GM18858 (cell line): ENCODE results near the gene OR2A5.
"Not testable (repeated sequence)": the region's sequence is repeated elsewhere in the genome, so short reads cannot be mapped to it uniquely, and the experiment has no call there.

Experiments
- ATAC-seq: cut with Tn5 transposase; IDR thresholded peaks from one replicate; pipeline ENCODE4 v1.9.1; 2021; ENCODE audit not compliant: unreplicated experiment

OR2A5 gene, protein sequence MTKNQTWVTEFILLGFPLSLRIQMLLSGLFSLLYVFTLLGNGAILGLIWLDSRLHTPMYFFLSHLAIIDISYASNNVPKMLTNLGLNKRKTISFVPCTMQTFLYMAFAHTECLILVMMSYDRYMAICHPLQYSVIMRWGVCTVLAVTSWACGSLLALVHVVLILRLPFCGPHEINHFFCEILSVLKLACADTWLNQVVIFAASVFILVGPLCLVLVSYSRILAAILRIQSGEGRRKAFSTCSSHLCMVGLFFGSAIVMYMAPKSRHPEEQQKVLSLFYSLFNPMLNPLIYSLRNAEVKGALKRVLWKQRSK

DNA sequence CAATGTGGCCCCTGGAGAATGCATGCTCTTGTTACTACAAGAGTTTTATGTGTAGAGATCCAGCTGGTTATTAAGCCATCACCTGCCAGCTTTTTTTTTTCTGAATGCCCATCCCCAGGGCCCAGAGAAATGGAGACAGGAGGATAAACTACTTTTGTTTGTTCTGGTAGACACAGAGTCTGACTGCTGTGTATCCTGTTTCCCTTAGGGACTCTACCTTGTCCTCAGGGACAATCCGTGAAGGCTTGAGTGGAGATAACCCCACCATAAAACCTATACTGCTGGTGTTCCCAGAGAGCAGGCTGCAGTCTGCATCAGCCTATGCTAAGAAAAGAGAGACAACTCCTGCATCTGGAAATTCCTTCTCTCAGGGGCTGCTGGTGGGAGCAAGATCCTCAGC lies at the start of gene OR2A5:
Gene OR2A5 (plus strand): TSS at position 301 of the 400 bp plus-strand sequence. CDS start 1,454 bp downstream, outside the sequence.
- no peak for ATAC-seq

DNA sequence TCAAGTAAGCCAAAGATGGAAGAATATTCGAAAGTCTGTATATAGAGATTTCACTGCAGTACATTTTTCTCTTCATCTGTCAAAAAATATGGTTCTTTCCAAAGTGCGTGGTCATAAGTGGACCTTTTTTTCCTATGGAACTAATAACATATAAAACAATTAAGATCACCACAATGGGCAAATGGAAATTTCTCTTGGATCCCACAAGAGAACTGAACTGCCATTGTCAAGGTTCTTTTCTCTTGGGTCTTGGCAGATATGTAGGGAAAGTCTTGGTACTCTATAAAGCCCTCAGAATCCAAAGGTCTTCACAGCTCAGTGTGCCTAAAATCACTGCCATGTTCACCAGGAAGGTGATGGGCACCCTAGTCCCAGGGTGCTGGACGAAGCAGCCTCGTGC lies 48.7 kb upstream of the OR2A5 start, which contains the start of gene OR6B1:
Gene OR6B1 (plus strand): TSS at position 301 of the 400 bp plus-strand sequence. CDS start 3,677 bp downstream, outside the sequence.
- no peak for ATAC-seq

DNA sequence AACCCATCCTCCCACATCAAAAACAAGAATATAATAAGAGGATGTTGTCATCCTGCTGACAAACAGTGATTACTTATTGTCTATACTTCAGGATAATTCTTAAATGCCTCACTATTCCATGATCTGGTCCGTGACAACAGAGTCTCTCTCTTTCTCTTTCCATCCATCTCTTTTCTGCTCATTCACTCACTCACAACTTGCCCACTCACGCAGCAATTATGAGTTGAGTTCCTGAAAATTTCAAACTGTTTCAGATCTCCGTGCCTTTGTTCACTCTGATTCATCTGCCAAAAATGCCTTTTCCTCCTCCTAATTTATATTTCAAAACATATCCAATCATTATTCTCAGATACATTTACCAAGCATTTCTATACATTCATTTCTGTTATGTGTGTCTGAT lies 47.2 kb upstream of the OR2A5 start:
- ATAC-seq = no peak

DNA sequence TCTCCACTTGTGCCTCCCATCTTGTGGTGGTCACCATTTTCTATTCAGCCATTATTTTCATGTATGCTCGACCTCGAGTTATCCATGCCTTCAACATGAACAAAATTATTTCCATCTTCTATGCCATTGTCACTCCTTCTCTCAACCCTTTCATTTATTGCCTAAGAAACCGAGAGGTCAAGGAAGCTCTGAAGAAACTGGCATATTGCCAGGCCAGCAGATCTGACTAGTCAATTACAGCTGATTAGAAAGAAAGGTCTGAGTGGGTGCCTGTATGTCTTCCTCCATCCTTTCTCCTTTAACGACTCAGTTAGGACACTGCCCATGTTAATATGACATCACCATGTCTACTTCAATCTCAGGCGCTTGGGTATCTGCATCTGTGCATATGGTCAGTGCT lies 44.0 kb upstream of the OR2A5 start:
- ATAC-seq = no peak

DNA sequence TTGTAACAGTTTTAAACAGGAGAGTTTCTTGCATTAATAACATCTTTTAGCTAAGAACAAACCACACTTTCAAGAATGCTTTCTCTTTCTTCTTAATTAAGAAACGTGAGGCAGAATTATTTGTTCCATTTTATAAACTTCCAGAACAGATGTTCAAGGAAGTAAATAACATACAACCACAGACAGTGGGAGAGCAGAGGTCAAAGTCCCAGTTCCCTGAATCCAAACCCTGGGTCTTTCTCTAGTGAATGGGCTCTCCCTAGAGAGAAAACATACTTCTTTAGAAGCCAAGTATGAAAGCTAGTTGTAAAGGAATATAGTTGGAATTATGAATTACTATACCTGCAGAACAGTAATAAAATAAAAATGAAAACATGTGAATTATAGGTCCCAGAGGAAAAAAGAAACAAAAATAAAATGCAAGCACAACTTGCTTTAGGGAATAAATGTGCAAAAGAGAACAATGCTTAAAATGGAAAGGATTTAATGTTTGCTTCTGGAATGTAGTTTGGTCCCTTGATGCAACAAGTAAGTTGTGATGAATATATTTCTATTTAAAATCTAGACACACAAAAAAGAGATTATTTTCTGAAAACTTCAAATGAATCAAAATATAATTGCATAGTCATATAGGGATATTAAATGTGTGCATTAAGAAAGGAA lies 42.6 kb upstream of the OR2A5 start:
- ATAC-seq = no peak

DNA sequence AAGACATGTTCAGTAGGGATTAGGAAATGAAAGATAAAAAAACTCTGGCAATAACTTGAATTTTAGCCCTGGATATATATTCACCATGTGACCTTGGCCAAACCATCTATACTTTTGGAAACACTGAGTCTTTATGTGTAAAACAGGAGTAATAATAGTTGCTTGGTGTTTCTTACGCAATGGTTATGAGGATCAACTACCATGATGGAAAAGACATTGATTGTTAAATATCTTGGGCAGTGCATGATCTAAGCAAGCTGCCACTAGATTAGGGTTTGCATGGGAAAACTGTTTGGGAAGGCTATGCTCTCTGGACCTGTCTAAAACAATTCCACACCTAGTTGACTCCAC lies 42.1 kb upstream of the OR2A5 start:
- no peak for ATAC-seq

DNA sequence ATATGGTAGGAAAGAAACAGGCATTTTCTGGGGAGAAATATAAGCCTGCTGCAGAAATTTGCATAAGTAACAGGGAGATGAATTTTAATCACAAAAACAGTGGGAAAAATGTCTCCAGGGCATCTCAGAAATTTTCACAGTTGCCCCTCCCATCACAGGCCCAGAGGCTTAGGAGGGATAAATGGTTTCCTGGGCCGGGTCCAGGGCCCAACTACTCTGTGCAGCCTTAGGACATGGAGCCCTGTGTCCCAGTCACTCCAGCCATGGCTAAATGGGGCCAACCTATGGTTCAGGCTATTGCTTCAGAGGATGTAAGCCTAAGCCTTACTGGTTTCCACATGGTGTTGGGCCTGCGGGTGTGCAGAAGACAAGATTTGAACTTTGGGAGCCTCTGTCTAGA lies 39.4 kb upstream of the OR2A5 start:
- no peak for ATAC-seq

DNA sequence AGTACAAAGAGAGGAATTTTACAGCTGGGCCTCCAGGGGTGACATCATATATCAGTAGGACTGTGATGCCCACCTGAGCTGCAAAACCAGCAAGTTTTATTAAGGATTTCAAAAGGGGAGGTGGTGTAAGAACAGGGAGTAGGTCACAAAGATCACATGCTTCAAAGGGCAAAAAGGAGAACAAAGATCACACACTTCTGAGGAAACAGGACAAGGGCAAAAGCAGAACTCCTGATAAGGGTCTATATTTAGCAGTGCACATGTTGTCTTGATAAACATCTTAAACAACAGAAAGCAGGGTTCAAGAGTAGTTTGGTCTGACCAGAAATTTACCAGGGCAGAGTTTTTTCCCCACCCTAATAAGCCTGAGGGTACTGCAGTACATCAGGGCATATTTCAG lies 38.7 kb upstream of the OR2A5 start:
- not testable (repeated sequence) for ATAC-seq

DNA sequence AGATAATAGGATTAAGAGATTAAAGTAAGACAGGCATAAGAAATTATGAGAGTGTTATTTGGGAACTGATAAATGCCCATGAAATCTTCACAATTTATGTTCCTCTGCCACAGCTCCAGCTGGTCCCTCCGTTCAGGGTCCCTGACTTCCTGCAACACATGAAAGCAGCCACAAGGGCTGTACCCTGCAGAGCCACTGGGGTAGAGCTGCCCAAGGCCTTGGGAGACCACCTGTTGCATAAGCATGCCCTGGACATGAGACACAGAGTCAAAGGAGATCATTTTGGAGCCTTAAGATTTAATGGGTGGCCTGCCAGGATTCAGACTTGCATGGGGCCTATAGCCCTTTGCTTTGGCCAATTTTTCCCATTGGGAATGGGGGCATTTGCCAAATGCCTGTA lies 37.9 kb upstream of the OR2A5 start:
- ATAC-seq = not testable (repeated sequence)

DNA sequence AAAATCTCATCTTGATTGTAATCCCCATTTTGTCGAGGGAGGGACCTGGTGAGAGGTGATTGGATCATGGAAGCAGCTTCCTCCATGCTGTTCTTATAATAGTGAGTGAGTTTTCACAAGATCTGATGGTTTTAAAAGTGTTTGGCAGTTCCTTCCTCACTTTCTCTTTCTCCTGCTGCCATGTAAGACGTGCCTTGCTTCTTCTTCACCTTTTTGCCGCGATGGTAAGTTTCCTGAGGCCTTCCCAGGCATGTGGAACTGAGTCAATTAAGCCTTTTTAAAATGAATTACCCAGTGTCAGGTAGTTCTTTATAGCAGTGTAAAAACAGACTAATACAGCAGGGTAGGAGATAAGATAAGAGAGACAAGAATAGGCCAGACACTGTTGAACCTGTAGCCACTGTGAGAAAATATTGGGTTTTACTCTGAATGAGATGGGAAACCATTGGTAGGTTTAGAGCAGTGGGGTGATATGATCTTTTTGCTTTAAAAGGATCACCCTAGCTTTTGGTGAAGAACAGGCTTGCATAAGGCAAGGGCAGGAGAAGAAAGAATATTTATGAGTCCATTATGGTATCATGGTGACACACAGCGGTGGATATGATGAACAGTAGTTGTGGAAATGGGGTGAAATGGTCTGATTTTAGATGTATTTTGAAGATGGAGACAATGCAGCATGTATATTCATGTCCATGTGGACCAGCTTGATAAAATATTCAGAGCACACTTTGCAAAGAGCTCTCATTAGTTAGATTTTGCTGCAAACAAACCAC lies 37.1 kb upstream of the OR2A5 start:
- ATAC-seq = no peak

DNA sequence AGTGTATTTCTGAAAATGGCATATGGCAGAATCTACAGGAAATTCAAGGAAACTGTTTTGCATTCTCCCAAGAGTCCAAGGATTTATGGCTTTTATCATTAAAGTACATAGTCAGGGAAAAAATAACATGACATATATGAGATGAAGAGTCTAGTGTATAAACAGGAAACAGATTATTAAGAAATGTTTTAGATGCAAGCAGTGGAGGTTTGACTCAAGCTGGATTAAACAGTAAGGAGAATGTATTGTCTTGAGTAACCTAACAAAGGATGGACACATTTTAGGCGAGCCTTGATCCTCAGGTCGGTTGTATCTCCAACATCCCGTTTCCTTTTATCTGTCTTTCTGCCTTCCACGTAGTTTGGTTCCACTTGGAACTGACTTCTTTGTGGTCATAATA lies 30.7 kb upstream of the OR2A5 start:
- no peak for ATAC-seq

DNA sequence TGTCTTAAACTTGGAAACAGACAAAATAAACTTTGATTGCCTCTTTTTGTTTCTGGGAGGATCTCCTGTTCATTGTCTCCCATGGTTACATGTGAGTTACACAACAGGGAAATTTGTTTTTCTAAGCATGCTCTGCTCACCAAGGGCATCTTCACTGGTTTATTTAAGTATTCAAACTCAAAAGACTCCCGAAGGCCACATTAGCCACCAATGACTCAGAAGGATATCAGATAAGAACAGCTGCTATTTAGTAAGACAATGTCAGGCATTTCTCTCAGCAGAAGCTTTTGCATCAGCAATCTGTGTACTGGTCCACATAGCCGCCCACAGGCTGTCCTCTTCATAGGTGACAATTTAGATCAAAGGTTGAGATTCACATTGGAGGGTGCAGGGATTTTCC lies 29.3 kb upstream of the OR2A5 start:
- ATAC-seq = no peak

DNA sequence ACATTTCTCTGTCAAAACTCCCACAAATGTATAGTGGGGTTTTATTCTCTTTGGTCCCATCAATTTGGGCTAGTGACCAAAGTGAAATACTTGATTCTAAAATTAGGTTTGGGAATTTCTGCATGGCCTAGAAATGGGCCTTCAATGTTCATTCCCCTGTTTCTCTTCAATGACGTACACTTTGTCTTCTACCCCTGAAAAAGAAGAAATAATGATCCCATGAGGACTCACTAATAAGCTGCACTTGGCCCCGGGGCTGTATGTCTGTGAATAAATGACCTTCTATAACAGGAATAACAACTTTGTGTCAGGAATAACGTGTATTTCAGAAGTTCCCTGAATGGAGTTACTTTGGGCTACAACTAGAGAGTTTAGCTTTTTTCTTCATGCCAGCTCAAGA lies 28.4 kb upstream of the OR2A5 start:
- ATAC-seq = no peak

DNA sequence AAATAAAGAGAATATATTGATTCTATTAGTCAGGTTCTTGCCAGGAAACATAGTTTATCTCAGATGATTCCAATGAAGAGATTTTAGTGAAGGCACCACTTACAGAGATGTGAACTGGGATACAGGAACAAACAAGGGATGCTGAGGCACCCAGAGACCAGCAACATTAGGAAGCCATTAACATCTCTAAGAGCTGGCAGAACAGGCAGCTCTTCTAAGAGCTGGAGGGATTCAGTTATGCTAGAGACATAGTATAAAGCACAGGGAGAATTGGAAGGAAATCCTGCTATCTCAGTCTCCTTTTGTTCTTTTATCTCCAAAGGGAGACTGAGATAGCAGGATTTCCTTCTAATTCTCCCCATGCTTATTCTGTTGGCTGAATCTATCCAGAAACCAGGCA lies 26.6 kb upstream of the OR2A5 start:
- ATAC-seq = no peak

DNA sequence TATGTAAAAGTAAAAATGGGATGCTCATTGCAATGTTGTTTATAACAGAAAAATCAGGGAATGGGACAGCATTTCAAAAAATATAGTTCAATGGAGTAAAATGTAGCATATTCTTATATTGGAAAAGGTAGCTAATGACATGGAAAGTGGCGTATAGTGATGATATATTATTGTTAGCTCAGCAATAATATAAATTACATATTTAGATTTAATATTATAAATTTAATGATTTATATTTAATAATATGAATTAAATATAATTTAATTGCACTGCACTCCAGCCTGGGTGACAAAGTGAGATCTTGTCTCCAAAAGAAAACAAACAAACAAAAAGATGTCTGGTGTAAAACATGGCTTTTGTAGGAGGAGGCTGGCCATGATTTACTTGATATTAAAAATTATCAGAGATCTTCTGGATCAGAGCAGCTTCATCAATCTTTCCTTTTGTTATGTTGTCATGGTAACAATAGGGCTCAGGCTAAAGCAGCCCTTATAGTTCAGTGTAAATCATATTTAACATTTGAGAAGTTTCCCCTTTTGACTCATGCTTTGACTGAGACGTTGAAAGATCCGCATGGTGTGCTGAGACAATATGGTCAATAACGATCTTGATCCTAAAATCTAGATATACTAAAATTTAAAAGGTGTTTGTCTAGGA lies 25.4 kb upstream of the OR2A5 start:
- no peak for ATAC-seq

DNA sequence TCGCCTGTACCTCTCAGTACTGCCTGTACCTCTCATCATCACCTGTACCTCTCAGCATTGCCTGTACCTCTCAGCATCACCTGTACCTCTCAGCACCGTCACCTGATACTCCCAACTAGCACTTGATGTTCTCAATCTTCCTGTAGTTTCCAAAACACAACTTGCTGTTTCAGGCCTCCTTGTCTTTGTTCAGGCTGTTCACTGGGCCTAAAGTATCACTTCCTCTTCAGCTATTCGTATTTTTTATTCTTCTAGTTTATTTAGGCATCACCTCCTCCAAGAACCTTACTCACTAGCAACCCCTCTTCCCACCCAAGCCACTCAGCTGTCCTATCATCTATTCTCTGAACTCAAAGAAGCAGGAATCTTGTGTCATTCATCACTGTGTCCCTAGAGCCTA lies 24.5 kb upstream of the OR2A5 start:
- ATAC-seq = no peak

DNA sequence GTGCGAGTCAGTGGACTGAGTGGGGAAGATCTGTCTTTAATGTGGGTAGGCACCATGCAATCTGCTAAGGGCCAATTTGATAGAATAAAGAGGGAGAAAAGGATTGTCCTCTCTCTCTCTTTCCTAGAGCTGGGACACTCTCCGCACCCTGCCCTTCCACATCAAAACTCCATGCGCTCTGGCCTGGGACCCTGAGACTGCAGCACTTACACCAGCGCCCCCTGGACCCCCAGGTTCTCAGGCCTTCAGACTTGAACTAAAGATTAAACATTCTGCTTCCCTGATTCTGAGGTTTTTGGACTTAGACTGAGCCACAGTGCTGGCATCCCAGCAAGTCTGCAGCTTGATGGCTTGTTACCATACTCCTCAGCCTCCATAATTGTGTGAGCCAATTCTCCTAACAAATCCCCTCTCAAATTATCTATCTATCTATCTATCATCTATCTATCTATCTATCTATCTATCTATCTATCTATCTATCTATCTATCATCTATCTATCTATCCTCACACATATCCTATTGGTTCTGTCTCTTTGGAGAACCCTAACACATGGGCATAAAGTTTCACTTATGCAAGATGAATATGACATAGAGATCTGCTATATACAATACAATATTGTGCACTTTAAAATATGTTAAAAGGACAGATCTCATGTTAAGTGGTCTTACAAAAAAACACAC lies 22.4 kb upstream of the OR2A5 start:
- no peak for ATAC-seq

DNA sequence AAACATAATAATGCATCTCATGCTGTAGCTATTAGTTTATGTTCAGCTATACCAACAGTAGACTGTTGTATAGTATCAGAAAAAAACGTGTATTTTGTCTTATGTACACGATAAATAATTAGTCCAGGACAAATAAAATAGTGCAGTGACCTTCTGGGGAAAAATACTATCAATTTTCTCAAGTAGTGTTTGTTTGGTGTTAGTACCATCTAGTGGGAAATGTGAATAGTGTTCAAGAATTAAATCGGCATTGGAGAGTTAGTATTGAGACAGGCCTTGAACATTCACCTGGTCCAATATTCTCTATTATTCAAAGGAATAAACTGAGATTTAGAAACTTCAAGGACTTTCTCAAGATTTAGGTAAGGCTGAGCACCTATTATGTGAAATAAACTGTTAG lies 21.7 kb upstream of the OR2A5 start:
- no peak for ATAC-seq

DNA sequence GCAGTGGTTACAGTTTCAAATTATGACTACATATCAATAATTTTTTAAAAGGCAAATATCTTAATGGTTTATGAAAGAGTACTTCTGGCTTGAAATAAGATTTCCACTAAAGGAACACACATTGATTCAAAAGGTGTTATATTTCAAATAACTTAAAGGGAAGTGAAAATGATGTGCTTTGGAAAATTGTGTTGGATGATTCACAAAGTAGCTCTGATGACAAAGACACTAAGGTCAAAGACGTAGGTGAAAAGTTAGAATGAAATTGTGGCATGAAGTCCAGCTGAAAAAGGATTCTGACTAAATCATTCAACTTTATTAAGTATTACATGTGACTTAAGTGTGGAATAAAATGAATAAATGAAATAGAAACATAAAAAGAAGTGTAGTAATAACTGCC lies 20.8 kb upstream of the OR2A5 start:
- no peak for ATAC-seq

DNA sequence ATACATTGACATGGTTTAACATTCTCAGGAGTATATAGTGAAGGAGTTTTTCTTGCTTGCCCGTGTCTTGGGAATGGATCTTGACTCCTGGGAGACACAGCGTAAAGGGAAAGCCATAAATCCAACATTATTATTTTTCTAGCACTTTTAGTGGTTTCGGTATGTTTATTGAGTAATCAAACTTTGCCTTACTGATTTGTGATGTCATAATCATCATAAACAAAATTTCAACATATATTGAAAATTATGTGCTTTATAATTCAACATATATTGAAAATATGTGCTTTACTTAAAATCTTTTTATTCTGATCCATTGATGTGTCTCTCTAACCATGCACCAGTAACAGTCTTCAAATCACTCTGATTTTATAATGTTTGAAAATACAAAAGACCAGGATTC lies 20.2 kb upstream of the OR2A5 start:
- ATAC-seq = no peak

DNA sequence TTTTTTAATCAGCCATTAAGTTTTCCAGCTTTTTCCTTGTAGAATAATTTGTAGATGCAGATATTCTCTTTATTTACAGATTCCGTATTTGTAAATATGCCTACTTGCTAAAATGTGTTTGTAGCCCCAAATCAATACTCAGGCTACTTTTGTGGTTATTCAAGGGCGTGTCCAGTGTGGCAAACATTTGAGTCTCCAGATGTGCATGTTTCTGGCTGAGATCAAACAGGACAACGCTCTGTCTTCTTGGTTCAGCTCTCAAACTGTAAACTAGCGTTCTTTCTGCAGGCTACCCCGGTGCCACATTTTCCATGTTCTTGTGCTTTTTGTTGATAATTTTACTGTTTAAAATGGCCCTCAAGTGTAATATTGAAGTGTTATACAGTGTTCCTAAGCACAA lies 16.2 kb upstream of the OR2A5 start:
- ATAC-seq = no peak
